Mammary epithelial cell (primary cell): ENCODE measurements around the gene PGBD5.

Experiments used
- CTCF ChIP-seq, 2 donors: IDR thresholded peaks in 1 of 2; conservative IDR thresholded peaks in 1 of 2; 2 replicates each; pipeline ENCODE4 v1.5.1; 2011 to 2012; ENCODE audit warnings: inconsistent platforms in 2 of 2, low read length in 2 of 2, mild to moderate bottlenecking in 2 of 2, control low read depth in 1 of 2, low read depth in 1 of 2; ENCODE audit not compliant: insufficient read depth in 1 of 2; ENCODE audit errors: extremely low read depth in 1 of 2
- EZH2 ChIP-seq: IDR thresholded peaks from 2 replicates; pipeline ENCODE4 v1.6.1; 2012; ENCODE audit warnings: low read length, inconsistent platforms, borderline replicate concordance

- peak; percentile 46 to 54 for TF ChIP-seq CTCF (conservative IDR thresholded peaks at IDR 0.05 in 1 of 2, IDR thresholded peaks at IDR 0.05 in 1 of 2; ENCODE audit: extremely low read depth in 1 of 2, insufficient read depth in 1 of 2, low read depth in 1 of 2, low read length in 2 of 2)
- no peak for TF ChIP-seq EZH2
Observed at GRCh38 chr1:230268371-230269170, 157.6 kb downstream of the PGBD5 start.
